Stimulated activated CD8-positive, alpha-beta memory T cell treated with anti-CD3 and anti-CD28 coated beads, Interleukin-15, amount 100 ng/mL, for 48 hours (primary cell): Measurements from ENCODE around the gene TRABD2B.

Experiments
- DNase-seq, 2 donors: peaks; one replicate each; pipeline ENCODE4 v3.0.0-alpha.2; 2020; ENCODE audit warnings: low read depth in 2 of 2

Gene TRABD2B

DNA sequence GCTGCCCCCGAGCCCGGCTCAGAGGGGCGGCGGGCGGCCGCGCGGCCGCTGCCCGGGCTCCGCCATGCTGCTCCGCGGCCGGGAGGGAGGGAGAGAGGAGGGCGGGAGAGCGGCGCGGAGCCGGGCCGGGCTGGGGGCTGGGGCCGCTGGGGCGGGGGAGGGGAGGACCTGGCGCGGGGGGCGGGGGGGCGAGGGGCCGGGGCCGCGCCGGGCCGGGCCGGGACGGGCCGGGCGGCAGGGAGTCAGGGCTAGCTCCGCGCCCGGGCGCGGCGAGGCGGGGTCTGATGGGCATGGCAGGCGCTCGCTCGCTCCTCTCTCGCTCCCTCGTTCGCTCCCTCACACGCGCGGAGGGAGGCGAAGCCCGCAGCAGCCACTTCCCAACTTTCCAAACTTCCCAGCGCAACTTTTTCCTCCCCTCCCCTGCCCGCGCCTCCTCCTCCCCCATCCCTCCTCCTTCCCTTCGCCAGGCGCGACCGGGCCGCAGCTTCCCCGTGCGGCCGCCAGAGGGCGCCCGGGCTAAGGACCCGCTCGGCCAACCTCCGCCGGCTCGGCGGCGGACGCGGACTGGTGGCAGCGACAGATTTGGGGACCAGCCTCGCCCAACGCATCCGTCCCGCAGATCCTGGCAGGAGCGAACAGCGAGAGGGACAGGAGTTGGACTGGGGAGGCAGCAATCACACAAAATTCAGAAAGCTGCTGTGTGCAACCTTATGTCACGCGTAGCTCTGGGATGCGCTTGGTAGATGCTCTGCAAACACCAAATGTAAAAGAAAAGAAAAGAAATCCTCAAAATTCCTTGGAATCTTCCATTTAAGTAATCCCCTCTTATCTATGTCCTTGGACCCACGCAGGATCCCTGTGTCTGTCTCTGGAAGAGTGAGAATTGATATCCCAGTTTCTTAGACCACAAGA, at the start of gene TRABD2B:
TRABD2B (minus strand) TSS at position 97 of the 912 bp plus-strand sequence.
- peak; percentile 48 to 50 for DNase-seq

- no peak for DNase-seq
Observed at GRCh38 chr1:48044311-48044710, 47.1 kb upstream of the TRABD2B start.

DNA sequence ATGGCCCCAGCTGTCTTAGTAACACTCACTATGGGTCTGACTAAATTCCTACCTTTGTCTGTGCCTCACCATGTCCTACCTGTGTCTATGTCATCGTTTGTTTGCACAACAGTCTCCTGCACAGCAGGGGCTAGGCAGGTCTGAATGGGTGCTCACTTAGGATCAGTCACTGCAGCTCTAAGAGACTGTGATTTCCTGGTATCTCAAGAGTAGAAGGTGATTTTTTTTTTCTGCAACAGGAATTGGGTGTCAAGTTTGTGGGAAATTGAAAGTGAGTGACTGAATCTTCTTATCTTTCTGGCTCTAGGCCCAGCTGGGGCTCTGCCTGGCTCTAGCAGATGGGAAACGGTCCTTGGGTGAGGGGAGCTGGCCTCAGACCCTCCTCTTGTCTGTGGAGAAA, 46.4 kb upstream of the TRABD2B start:
- no peak for DNase-seq

GRCh38 chr1:48040154-48040553, 43.0 kb upstream of the TRABD2B start:
- DNase-seq = no peak

DNA sequence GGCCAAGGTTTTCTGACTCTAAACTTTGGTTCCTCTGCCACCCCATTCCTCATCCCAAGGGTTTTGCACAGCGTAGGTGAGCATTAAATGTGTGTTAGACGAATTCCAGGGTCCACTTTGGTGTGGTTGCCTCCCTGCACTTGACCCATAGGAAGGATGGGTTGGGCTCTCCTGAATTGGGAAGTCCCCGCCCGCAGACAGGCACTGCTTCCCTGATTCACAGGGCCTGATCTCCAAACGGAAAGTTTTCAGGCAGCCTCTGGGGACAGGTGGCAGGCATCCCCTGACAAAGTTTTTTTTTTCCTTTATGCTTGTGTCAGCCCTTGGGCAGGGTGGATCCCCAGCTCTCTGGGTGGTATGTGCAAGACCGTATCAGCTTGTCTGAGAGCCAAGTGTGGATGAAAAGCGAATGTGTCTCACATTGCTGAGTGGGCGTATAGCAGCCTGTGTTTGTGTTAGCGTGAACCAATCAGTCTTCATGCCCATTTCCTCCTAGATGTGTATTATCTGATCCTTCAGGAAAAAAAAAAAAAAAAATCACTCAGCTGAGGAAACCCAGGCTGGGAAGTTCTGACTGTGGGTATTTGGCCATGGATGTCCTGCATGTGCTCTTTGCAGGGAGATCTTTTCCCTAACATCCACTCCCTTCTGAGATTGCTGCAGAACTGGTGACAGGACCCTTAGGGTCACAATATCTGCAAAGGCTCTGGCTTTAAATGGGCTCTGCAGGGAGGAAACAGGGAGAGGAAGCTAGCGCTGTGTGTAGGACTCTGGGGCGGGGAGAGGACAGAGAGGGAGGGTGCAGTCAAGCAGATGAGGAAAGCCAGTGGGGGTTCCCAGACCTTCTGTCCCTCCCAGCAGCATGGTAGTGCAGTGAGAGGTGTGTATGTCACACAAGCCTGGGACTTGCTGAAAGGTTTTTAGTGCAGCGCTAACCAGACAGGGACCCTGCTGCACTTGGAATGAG, 42.2 kb upstream of the TRABD2B start:
- no peak for DNase-seq

DNA sequence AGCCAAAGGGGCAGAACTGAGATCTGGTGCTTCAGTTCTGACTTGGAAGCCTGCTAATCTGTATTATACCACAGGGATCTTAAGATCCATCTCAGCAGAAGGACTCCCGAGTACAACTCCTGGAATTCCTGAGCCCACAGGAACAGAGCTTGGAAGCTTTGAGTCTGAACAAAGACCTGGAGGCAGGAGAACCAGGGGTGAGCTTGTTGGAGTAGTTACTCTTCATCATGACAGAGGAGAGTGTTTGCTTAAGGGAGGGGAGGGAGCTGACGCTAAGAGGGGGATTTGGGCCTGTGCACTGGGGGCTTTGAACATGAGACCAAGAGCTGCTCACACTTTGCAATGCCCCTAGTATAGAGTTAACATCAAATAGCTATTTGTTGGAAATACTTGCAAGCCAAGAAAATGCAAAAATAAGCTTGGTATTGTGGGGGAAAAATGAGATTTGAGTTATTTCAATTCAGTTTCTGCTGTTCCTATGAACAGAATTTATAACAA, 41.1 kb upstream of the TRABD2B start:
- DNase-seq = no peak

GRCh38 chr1:48036710-48037355, 39.6 kb upstream of the TRABD2B start:
- DNase-seq = no peak

- no peak for DNase-seq
Observed at GRCh38 chr1:48035371-48036141, 38.4 kb upstream of the TRABD2B start.

GRCh38 chr1:48033495-48034045, 36.4 kb upstream of the TRABD2B start:
- no peak for DNase-seq

DNA sequence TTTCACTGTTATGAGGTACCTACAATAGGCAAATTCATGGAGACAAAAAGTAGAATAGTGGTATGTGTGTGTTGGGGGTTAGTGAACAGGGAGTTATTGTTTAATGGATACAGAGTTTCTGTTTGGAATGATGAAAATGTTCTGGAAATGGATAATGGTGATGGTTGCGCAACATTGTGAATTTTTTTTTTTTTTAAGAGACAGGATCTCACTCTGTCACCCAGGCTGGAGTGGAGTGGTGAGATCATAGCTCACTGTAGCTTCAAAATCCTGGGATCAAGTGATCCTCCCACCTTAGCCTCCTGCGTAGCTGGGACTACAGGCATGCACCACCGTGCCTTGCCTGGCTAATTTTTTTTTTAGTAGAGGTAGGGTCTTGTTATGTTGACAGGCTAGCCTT, 34.5 kb upstream of the TRABD2B start:
- no peak for DNase-seq

- DNase-seq = no peak
Observed at GRCh38 chr1:48030696-48031365, 33.6 kb upstream of the TRABD2B start.

- no peak for DNase-seq
Observed at GRCh38 chr1:48030211-48030610, 33.0 kb upstream of the TRABD2B start.

DNA sequence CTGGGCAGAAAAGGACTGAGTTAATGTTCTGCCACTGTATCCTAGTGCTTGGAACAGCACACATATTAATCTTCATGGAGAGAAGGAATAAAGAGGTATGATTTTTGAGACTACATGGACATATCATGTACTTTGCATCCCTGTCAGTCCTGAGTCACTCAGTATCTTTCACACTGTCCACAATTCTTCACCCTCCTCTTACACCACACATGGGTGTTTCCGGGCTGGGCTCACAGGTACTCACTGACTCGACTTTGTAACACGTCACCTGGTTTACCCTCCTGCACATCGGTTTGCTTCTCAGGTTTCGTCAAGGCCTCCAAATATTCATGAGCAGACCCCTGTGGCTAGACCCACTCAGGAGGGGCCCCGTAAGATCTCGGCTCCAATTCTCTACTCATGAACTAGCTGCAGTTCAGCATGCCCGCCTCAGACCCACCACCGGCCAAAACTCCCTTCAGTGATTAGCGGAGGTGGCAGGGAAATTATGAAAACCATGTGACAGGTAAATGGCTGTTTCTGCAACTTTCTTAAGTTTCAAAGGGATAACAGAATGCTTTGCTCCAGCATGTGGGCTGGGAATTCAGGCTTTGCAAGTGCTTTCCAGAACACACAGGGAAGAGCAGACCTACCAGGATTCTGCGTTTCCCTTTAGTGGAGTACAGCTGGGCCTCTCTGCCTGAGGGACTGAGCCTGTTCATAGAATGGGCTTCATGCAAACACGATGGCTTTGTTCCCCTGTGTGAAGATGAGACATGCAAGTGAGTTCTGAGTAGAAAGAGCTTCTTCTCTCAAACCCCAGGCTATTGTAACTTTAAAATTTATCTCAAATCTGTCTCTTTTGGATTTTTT, 31.3 kb upstream of the TRABD2B start:
- DNase-seq = no peak

DNA sequence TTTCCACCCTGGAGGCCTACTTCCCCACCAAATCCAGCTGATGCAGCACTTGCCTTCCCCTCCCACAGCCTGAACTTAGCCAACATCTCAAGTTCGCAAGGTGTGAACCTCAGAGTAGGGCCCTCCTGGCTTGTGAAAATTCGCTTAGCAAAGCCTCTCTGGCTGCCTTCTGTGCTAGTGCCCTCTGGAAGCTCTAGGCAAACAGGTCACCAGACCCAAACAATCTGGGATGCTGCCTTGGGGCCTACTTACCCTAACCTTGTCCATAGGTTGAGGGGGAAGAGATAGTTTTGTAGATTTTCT, 30.3 kb upstream of the TRABD2B start:
- no peak for DNase-seq

DNA sequence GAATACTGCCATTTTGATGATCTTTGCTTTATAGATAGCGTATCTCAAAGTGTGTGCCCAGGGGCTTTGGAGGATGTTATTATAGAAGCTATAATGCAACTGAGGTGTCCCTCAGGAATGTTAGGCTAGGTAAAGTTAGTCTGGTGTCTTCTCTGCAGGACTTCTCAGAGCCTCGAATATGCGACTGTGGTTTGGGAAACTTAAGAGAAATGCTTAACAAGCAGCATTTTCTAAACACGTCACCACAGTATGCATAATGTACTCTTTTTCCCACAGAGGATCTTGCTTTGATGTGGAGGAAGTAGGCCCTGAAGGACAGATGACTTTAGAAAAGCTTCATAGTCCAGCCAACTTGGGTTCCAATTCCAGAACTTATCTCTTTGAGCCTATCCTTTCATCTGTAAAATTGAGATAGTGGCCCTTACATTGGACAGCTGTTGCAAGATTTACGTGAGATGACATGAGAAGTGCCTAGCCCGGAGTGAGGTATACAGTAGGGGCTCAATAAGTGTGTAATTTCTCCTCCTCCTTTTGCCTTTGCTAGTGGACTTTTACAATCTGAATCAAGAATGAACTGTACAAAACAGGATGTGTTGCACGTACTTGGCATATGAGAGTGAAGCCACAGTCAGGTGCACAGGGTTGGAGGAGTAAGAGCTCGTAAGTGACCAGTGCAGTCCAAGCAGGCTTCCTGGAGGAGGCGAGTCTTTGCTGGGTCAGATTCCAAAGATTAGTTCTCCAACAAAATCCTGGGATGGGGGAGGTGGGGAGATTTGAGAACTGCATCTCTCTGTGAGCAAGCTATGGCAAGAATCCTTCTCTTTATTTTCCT, 29.7 kb upstream of the TRABD2B start:
- DNase-seq = no peak

GRCh38 chr1:48026275-48026674, 29.1 kb upstream of the TRABD2B start:
- DNase-seq = no peak

DNA sequence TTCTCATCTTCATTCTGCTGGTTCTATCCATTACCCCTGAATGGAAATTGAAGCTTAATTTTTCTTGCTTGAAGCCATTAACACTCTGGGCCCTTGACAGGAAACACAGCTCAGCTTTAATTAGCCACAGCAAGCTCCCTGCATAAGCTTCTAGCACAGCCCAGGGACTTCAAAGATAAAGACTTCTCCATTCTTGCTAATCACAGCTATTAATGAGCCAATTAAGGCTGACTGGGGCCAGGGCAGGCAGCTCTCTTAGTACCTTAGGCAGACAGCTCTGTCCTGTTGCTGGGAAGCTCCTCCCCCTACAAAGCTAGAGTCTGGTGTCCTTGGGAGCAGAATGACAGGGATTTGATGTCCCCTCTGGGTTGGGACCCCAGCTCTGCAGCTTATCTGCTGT, 27.9 kb upstream of the TRABD2B start:
- no peak for DNase-seq

DNA sequence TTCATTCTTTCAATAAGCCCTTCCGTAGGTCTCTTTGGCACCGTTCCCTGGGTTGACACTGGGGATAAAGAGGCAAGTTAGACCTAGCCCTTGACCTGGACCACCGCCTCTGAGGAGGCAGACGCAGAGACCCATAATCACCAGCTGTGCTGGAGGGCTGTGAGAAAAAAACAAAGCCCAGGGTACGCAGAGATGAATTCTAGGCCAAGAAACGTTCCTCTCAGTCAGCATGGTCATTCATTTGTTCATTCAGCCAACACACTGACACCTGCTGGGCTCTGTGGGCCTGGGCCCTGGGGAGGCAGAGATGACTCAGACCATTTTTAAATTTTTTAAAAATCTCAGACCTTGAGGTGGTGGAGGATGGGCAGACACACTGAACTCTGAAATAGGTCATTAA, 26.3 kb upstream of the TRABD2B start:
- DNase-seq = no peak

DNA sequence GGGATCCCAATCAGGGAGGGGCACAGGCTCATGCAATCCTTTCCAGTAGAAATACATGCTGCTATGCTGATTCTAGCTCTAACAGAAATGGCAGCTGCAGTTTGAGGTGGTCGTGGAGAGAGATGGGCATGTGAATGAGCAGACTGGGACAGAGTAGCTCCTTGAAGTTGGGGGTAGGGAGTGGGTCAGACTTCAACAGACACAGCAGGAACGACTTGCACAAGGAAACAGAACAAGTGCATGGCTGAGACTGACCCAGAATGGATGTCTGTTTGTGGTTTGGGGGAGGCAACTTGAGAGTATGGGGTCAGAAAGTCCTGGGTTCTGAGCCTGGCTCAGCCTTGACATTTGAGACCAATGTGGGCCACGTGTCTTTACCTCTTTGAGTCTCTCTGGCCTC, 25.1 kb upstream of the TRABD2B start:
- DNase-seq = no peak
